GM23338 (cell line): Measurements from ENCODE around the gene MET. TPM values are rescaled to one million over a fixed set of nuclear protein-coding genes. Genes with fewer than 3 reads are reported as not detected.

Experiments
- ATAC-seq: fragments of 200-7000 bp; cut with Tn5 transposase; 3 replicates; pipeline ENCODE4 v1.9.1; 2020
- DNase-seq: peaks from one replicate; pipeline ENCODE4 v3.0.0-alpha.2; 2015; ENCODE audit warnings: low spot score
- H2AFZ ChIP-seq: fragments of 200-600 bp; sonication (generic); 2 replicates; pipeline ENCODE4 v1.8.0; 2016; ENCODE audit warnings: antibody characterized with exemption, mild to moderate bottlenecking, moderate library complexity
- H3F3A ChIP-seq: fragments of 200-600 bp; sonication (generic); replicated peaks from 2 replicates; pipeline ENCODE4 v1.8.0; 2017; ENCODE audit warnings: antibody characterized with exemption, mixed run types, low read depth
- H3K27ac ChIP-seq: fragments of 200-600 bp; sonication (generic); 2 replicates; pipeline ENCODE4 v1.6.1; 2016; ENCODE audit warnings: low read depth
- H3K27me3 ChIP-seq: fragments of 200-600 bp; sonication (generic); 2 replicates; pipeline ENCODE4 v1.8.0; 2016; ENCODE audit warnings: mild to moderate bottlenecking, mixed run types, moderate library complexity; ENCODE audit not compliant: insufficient read depth
- H3K36me3 ChIP-seq: fragments of 200-600 bp; sonication (generic); 2 replicates; pipeline ENCODE4 v1.8.0; 2016; ENCODE audit warnings: mild to moderate bottlenecking; ENCODE audit not compliant: insufficient read depth
- H3K4me1 ChIP-seq: fragments of 200-600 bp; sonication (generic); 2 replicates; pipeline ENCODE4 v1.8.0; 2016; ENCODE audit warnings: mild to moderate bottlenecking, moderate library complexity; ENCODE audit not compliant: insufficient read depth
- H3K4me2 ChIP-seq: fragments of 200-600 bp; sonication (generic); 2 replicates; pipeline ENCODE4 v1.7.1; 2017; ENCODE audit warnings: mixed run types
- H3K4me3 ChIP-seq: fragments of 200-600 bp; sonication (generic); 2 replicates; pipeline ENCODE4 v1.6.1; 2016; ENCODE audit warnings: mixed run types
- H3K79me2 ChIP-seq: fragments of 200-600 bp; sonication (generic); replicated peaks from 2 replicates; pipeline ENCODE4 v1.8.0; 2017; ENCODE audit warnings: mild to moderate bottlenecking; ENCODE audit not compliant: insufficient read depth
- H3K9me2 ChIP-seq: fragments of 200-600 bp; sonication (generic); 2 replicates; pipeline ENCODE4 v1.8.0; 2017; ENCODE audit not compliant: insufficient read depth
- H4K20me1 ChIP-seq: fragments of 200-600 bp; sonication (generic); replicated peaks from 2 replicates; pipeline ENCODE4 v1.8.0; 2017; ENCODE audit warnings: mild to moderate bottlenecking; ENCODE audit not compliant: insufficient read depth
- H3K27ac Mint-ChIP-seq: 2 replicates; pipeline ENCODE4 v1.8.0; 2020; ENCODE audit warnings: inconsistent platforms, mild to moderate bottlenecking, moderate library complexity, mixed read lengths
- H3K27me3 Mint-ChIP-seq: 3 replicates; pipeline ENCODE4 v1.8.0; 2022; ENCODE audit warnings: low read depth, mild to moderate bottlenecking, moderate library complexity, mixed read lengths, inconsistent platforms; ENCODE audit not compliant: insufficient read depth, poor library complexity
- H3K36me3 Mint-ChIP-seq: 3 replicates; pipeline ENCODE4 v1.8.0; 2021; ENCODE audit warnings: low read depth, mild to moderate bottlenecking, inconsistent platforms, moderate library complexity, mixed read lengths
- H3K4me1 Mint-ChIP-seq: 3 replicates; pipeline ENCODE4 v1.8.0; 2020; ENCODE audit warnings: mild to moderate bottlenecking, inconsistent platforms, mixed read lengths
- H3K4me3 Mint-ChIP-seq: 3 replicates; pipeline ENCODE4 v1.8.0; 2021; ENCODE audit warnings: moderate library complexity, mild to moderate bottlenecking, inconsistent platforms, mixed read lengths
- H3K9me3 Mint-ChIP-seq: 3 replicates; pipeline ENCODE4 v1.8.0; 2020; ENCODE audit warnings: moderate library complexity, mild to moderate bottlenecking, inconsistent platforms, mixed read lengths
- CREB1 ChIP-seq: fragments of 250-450 bp; sonication (Bioruptor Pico); IDR thresholded peaks from 2 replicates; pipeline ENCODE4 v1.5.0; 2020; ENCODE audit warnings: low read depth, mild to moderate bottlenecking, moderate library complexity
- CTCF ChIP-seq, 2 experiments: fragments of 200-600 bp in 1 of 2; sonication (generic) in 1 of 2; conservative IDR thresholded peaks; 2 replicates each; pipeline versions ENCODE4 v1.5.1 to v1.6.1; 2016 to 2017; ENCODE audit warnings: antibody characterized with exemption in 2 of 2, low read depth in 2 of 2, mild to moderate bottlenecking in 2 of 2, moderate library complexity in 1 of 2
- ETS1 ChIP-seq: IDR thresholded peaks from 2 replicates; pipeline ENCODE4 v1.6.1; 2016; ENCODE audit warnings: antibody characterized with exemption
- EZH2 ChIP-seq: fragments of 200-600 bp; sonication (generic); IDR thresholded peaks from one replicate; pipeline ENCODE4 v1.8.0; 2017; ENCODE audit warnings: antibody characterized with exemption, mild to moderate bottlenecking, low read depth; ENCODE audit not compliant: unreplicated experiment
- EZH2phosphoT487 ChIP-seq: fragments of 200-600 bp; sonication (generic); IDR thresholded peaks from one replicate; pipeline ENCODE4 v1.8.1; 2018; ENCODE audit warnings: antibody characterized with exemption; ENCODE audit not compliant: unreplicated experiment
- JUNB ChIP-seq: IDR thresholded peaks from one replicate; pipeline ENCODE4 v1.6.1; 2016; ENCODE audit warnings: antibody characterized with exemption; ENCODE audit not compliant: unreplicated experiment
- NANOG ChIP-seq: IDR thresholded peaks from 2 replicates; pipeline ENCODE4 v1.6.1; 2016; ENCODE audit warnings: antibody characterized with exemption, borderline replicate concordance
- POLR2AphosphoS5 ChIP-seq: IDR thresholded peaks from 2 replicates; pipeline ENCODE4 v1.6.1; 2016; ENCODE audit warnings: antibody characterized with exemption, low read depth
- REST ChIP-seq: IDR thresholded peaks from one replicate; pipeline ENCODE4 v1.6.1; 2018; ENCODE audit warnings: antibody characterized with exemption; ENCODE audit not compliant: unreplicated experiment
- STAT1 ChIP-seq: IDR thresholded peaks from one replicate; pipeline ENCODE4 v1.6.1; 2016; ENCODE audit warnings: antibody characterized with exemption; ENCODE audit not compliant: unreplicated experiment
- ZNF114 ChIP-seq: fragments of 250-450 bp; sonication (Bioruptor Pico); IDR thresholded peaks from 2 replicates; pipeline ENCODE4 v1.5.0; 2020; ENCODE audit warnings: mild to moderate bottlenecking, moderate library complexity
- ZNF331 ChIP-seq: fragments of 250-450 bp; sonication (Bioruptor Pico); IDR thresholded peaks from 2 replicates; pipeline ENCODE4 v1.5.0; 2020; ENCODE audit warnings: low read depth, mild to moderate bottlenecking, moderate library complexity
- ZNF462 ChIP-seq: fragments of 250-450 bp; sonication (Bioruptor Pico); IDR thresholded peaks from 2 replicates; pipeline ENCODE4 v1.5.0; 2020; ENCODE audit warnings: mild to moderate bottlenecking, moderate library complexity
- polyA plus RNA-seq: library from polyadenylated mRNA; unstranded; fragments of >200 nt; fragmentation: Nextera tagmentation; extraction: Ambion mirVana; gene quantifications from 2 replicates; pipeline ENCODE4 v1.2.1, GENCODE V29; 2016
- total RNA-seq: library from RNA; depleted of rRNA; stranded (reverse); fragments of >200 nt; shearing (Covaris generic); gene quantifications from 2 replicates; pipeline ENCODE4 v1.2.3, GENCODE V29; 2014

MET gene
- total and polyA plus RNA-seq, 2 experiments from 2014 or later: 4.8 to 23.1 TPM

GRCh38 chr7:116782177-116782711 is 110.2 kb downstream of the MET start:
- peak; percentile 44 for DNase-seq
- Histone ChIP-seq H3K4me3 (no peak overlapping the region), H2AFZ (no peak overlapping the region)

More at GRCh38 chr7:116782177-116782711, 110.2 kb downstream of the MET start:
- Histone ChIP-seq H3K36me3 (no peaks in the 10 kb centered on the region), H3K79me2 (no peaks in the 10 kb centered on the region), H3K4me2 (peak overlapping the region; percentile 67), H4K20me1 (no peaks in the 10 kb centered on the region), H3K27ac (no peak overlapping the region; the same call in 1 of the 2 replicates), H3F3A (no peaks in the 10 kb centered on the region), H3K27me3 (no peaks in the 10 kb centered on the region), H3K9me2 (no peaks in the 10 kb centered on the region), H3K4me1 (peaks cover 34% of the 10 kb centered on the region)
- no peak overlapping the region for H3K27ac Mint-ChIP-seq
- no peak overlapping the region for H3K4me3 Mint-ChIP-seq
- ATAC-seq: peak; percentile 24
- H3K4me1 Mint-ChIP-seq: peaks cover 20% of the 10 kb centered on the region
- H3K36me3 Mint-ChIP-seq: no peaks in the 10 kb centered on the region
- no peaks in the 10 kb centered on the region for H3K27me3 Mint-ChIP-seq
- no peak for TF ChIP-seq CREB1
- no peak for TF ChIP-seq ETS1
- TF ChIP-seq EZH2phosphoT487: no peak
- TF ChIP-seq ZNF462 (CRISPR knock-in tag): no peak
- no peak for TF ChIP-seq ZNF331 (CRISPR knock-in tag)
- TF ChIP-seq REST: no peak
- no peak for TF ChIP-seq CTCF (conservative IDR thresholded peaks at IDR 0.05; ENCODE audit: low read depth in 2 of 2)
- TF ChIP-seq JUNB: no peak
- TF ChIP-seq STAT1: no peak
- TF ChIP-seq EZH2: no peak
- no peak for TF ChIP-seq NANOG
- no peak for TF ChIP-seq ZNF114
- no peak for TF ChIP-seq POLR2AphosphoS5
- H3K9me3 Mint-ChIP-seq: no peaks in the 10 kb centered on the region
